Endothelial cell of umbilical vein (primary cell): Measurements from ENCODE around the gene SPTLC2. TPM values are rescaled to one million over a fixed set of nuclear protein-coding genes. Genes with fewer than 3 reads are reported as not detected.

Source experiments
- BruUV-seq: library from RNA; stranded (reverse); fragments of 400-500 nt; replicated peaks from 2 replicates; lab custom pipeline; 2021; lab: Mats Ljungman, UMichigan
- CTCF ChIA-PET: fragments of 300-600, 350-600 bp; sonication (Branson Sonifier 250); formaldehyde crosslinking; loops from one replicate; lab custom pipeline; 2021; ENCODE audit warnings: antibody characterized with exemption, inconsistent platforms; lab: Charles Lee
- POLR2A ChIA-PET: fragments of 300-600, 350-600 bp; sonication (Branson Sonifier 250); formaldehyde crosslinking; loops from one replicate; lab custom pipeline; 2021; ENCODE audit warnings: antibody characterized with exemption, inconsistent platforms; lab: Charles Lee
- DNase-seq: peaks from one replicate; pipeline ENCODE4 v3.0.0-alpha.2; 2011; ENCODE audit warnings: low read depth, low spot score
- FAIRE-seq: peaks from 2 replicates; lab custom pipeline; 2011; peaks lifted over from hg19 to GRCh38; lab: Jason Lieb, UNC
- H2AFZ ChIP-seq: 2 replicates; pipeline ENCODE4 v1.6.0; 2012; ENCODE audit warnings: low read depth, low read length, control low read depth, inconsistent platforms
- H3K27ac ChIP-seq: 2 replicates; pipeline ENCODE4 v1.5.1; 2011; ENCODE audit warnings: low read depth, mild to moderate bottlenecking, control low read depth, low read length, moderate library complexity; ENCODE audit not compliant: insufficient read depth
- H3K27me3 ChIP-seq, 2 experiments: 2 replicates each; pipeline versions ENCODE4 v1.6.0 to v1.6.1; 2011; ENCODE audit warnings: low read length in 2 of 2, mixed read lengths in 1 of 2; ENCODE audit not compliant: control insufficient read depth in 2 of 2, insufficient read depth in 2 of 2
- H3K36me3 ChIP-seq, 2 experiments: 2 replicates in 1 of 2; 3 replicates in 1 of 2; pipeline ENCODE4 v1.5.1; 2011; ENCODE audit warnings: low read length in 2 of 2, mild to moderate bottlenecking in 1 of 2, moderate library complexity in 1 of 2; ENCODE audit not compliant: control insufficient read depth in 2 of 2, insufficient read depth in 2 of 2; ENCODE audit errors: extremely low read depth in 1 of 2
- H3K4me1 ChIP-seq: 3 replicates; pipeline ENCODE4 v1.5.1; 2011; ENCODE audit warnings: mild to moderate bottlenecking, low read length; ENCODE audit not compliant: control insufficient read depth, insufficient read depth; ENCODE audit errors: extremely low read depth
- H3K4me2 ChIP-seq: 2 replicates; pipeline ENCODE4 v1.6.1; 2011; ENCODE audit warnings: low read length, control low read depth, mixed read lengths; ENCODE audit not compliant: insufficient read depth
- H3K4me3 ChIP-seq, 3 experiments: fragments of 200-600 bp in 1 of 3; sonication (generic), shearing (Covaris generic) in 1 of 3; replicated peaks in 1 of 3; 2 replicates each; pipeline ENCODE4 v1.5.1; 2011 to 2016; ENCODE audit warnings: control low read depth in 3 of 3, low read length in 3 of 3, mild to moderate bottlenecking in 2 of 3, inconsistent platforms in 1 of 3, low read depth in 1 of 3, moderate library complexity in 1 of 3; ENCODE audit not compliant: insufficient read depth in 1 of 3
- H3K79me2 ChIP-seq: 2 replicates; pipeline ENCODE4 v1.6.0; 2012; ENCODE audit warnings: low read length, inconsistent platforms; ENCODE audit not compliant: control insufficient read depth, insufficient read depth
- H3K9ac ChIP-seq: replicated peaks from 2 replicates; pipeline ENCODE3; 2011; ENCODE audit warnings: low read length, control low read depth; ENCODE audit not compliant: insufficient read depth; ENCODE audit errors: extremely low read depth
- H3K9me1 ChIP-seq: replicated peaks from 3 replicates; pipeline ENCODE4 v1.6.0; 2011; ENCODE audit warnings: mild to moderate bottlenecking, low read length; ENCODE audit not compliant: control insufficient read depth, insufficient read depth; ENCODE audit errors: extremely low read depth
- H3K9me3 ChIP-seq: replicated peaks from 2 replicates; pipeline ENCODE4 v1.5.1; 2012; ENCODE audit warnings: low read length, inconsistent platforms; ENCODE audit not compliant: control insufficient read depth, insufficient read depth
- H4K20me1 ChIP-seq: replicated peaks from 2 replicates; pipeline ENCODE3; 2011; ENCODE audit warnings: mild to moderate bottlenecking, low read length; ENCODE audit not compliant: control insufficient read depth, insufficient read depth; ENCODE audit errors: extremely low read depth
- EZH2 ChIP-seq: IDR thresholded peaks from 2 replicates; pipeline ENCODE4 v1.6.1; 2012; ENCODE audit warnings: borderline replicate concordance, low read depth, mild to moderate bottlenecking, moderate library complexity, low read length, inconsistent platforms; ENCODE audit not compliant: severe bottlenecking
- FOS ChIP-seq: IDR thresholded peaks from 2 replicates; pipeline ENCODE4 v1.6.1; 2011; ENCODE audit warnings: mild to moderate bottlenecking, low read length, moderate library complexity, borderline replicate concordance; ENCODE audit not compliant: insufficient read depth
- GATA2 ChIP-seq: IDR thresholded peaks from 2 replicates; pipeline ENCODE4 v1.7.0; 2011; ENCODE audit warnings: low read depth, mild to moderate bottlenecking, moderate library complexity, mixed read lengths, low read length; ENCODE audit not compliant: insufficient read length, insufficient read depth
- JUN ChIP-seq: IDR thresholded peaks from 2 replicates; pipeline ENCODE4 v1.6.1; 2011; ENCODE audit warnings: borderline replicate concordance, low read depth; ENCODE audit not compliant: insufficient read length, insufficient read depth
- MYC ChIP-seq: IDR thresholded peaks from one replicate; pipeline ENCODE4 v1.6.1; 2011; ENCODE audit warnings: mild to moderate bottlenecking, low read depth, low read length
- POLR2A ChIP-seq: IDR thresholded peaks from 2 replicates; pipeline ENCODE4 v1.6.1; 2012; ENCODE audit warnings: low read depth, mild to moderate bottlenecking, control low read depth, low read length
- POLR2AphosphoS5 ChIP-seq: IDR thresholded peaks from 2 replicates; pipeline ENCODE4 v1.6.1; 2012; ENCODE audit warnings: low read depth, mild to moderate bottlenecking, control low read depth, low read length, moderate library complexity; ENCODE audit not compliant: insufficient read depth
- dilution Hi-C: fragments of 300-500 bp; cut with MboI; formaldehyde crosslinking; loops from one replicate; pipeline ENCODE4 v1.15.0; 2019; ENCODE audit warnings: low sequenced_read_pairs; ENCODE audit not compliant: extremely low pct_ligation_motif_present
- intact Hi-C: fragments of 100-400 bp; cut with micrococcal nuclease; formaldehyde crosslinking; loops from one replicate; pipeline ENCODE4 v1.10.0; 2022
- polyA plus RNA-seq, 4 experiments: library from polyadenylated mRNA; depleted of rRNA in 3 of 4; stranded (reverse) in 3 of 4; unstranded in 1 of 4; fragments of >200 nt; gene quantifications; 2 replicates each; pipeline versions ENCODE4 v1.2.1 to v1.2.3, GENCODE V29; 2011 to 2012; ENCODE audit warnings: missing spikeins in 1 of 4
- total RNA-seq: library from RNA; stranded (reverse); gene quantifications from 2 replicates; pipeline ENCODE4 v1.2.3, GENCODE V29; 2021
- TF ChIP-seq, protein P1 (sequence below), 2 donors: IDR thresholded peaks; 1 replicate in 1 of 2; 2 replicates in 1 of 2; pipeline ENCODE4 v1.5.1; 2011; ENCODE audit warnings: low read length in 2 of 2, mild to moderate bottlenecking in 2 of 2, moderate library complexity in 2 of 2, control low read depth in 1 of 2, inconsistent platforms in 1 of 2, low read depth in 1 of 2; ENCODE audit not compliant: insufficient read depth in 1 of 2; ENCODE audit errors: extremely low read depth in 1 of 2
- TF ChIP-seq, protein P2 (sequence below): IDR thresholded peaks from 2 replicates; pipeline ENCODE4 v1.6.1; 2011; ENCODE audit not compliant: insufficient read depth, insufficient read length

Gene SPTLC2
- total and polyA plus RNA-seq, 2 donors (not counting 3 experiments of a cell fraction or from before 2014, with no cell fraction given): 19.1 to 71.3 TPM

GRCh38 chr14:77610553-77610952 lies 5.9 kb downstream of the SPTLC2 start:
- H3K79me2 ChIP-seq: peaks cover 93% of the 10 kb centered on the region
- H3K4me2 ChIP-seq: no peak overlapping the region
- intact Hi-C loops (loop anchor here (10.0 kb wide), 1 partner anchor 656 kb away; no protein-coding TSS in a partner anchor), dilution Hi-C loops (no loop called here)
- H3K36me3 ChIP-seq: no peaks in the 10 kb centered on the region
- no peaks in the 10 kb centered on the region for H4K20me1 ChIP-seq
- CTCF ChIA-PET: no interaction called here
- no peak overlapping the region for H2AFZ ChIP-seq
- no peak overlapping the region for H3K9ac ChIP-seq
- H3K27me3 ChIP-seq: no peaks in the 10 kb centered on the region
- H3K9me3 ChIP-seq: no peaks in the 10 kb centered on the region
- DNase-seq (no peak), FAIRE-seq (no peak)
- POLR2A ChIA-PET: no interaction called here
- no peaks in the 10 kb centered on the region for H3K9me1 ChIP-seq
- peaks cover 43% of the 10 kb centered on the region for H3K4me1 ChIP-seq
- H3K27ac ChIP-seq: no peak overlapping the region
- TF ChIP-seq FOS (no peak), POLR2A (no peak), EZH2 (no peak), MYC (no peak), GATA2 (no peak), JUN (no peak), POLR2AphosphoS5 (no peak)
- TF ChIP-seq, protein P1, sequence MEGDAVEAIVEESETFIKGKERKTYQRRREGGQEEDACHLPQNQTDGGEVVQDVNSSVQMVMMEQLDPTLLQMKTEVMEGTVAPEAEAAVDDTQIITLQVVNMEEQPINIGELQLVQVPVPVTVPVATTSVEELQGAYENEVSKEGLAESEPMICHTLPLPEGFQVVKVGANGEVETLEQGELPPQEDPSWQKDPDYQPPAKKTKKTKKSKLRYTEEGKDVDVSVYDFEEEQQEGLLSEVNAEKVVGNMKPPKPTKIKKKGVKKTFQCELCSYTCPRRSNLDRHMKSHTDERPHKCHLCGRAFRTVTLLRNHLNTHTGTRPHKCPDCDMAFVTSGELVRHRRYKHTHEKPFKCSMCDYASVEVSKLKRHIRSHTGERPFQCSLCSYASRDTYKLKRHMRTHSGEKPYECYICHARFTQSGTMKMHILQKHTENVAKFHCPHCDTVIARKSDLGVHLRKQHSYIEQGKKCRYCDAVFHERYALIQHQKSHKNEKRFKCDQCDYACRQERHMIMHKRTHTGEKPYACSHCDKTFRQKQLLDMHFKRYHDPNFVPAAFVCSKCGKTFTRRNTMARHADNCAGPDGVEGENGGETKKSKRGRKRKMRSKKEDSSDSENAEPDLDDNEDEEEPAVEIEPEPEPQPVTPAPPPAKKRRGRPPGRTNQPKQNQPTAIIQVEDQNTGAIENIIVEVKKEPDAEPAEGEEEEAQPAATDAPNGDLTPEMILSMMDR (IDR thresholded peaks at IDR 0.05; ENCODE audit: extremely low read depth in 1 of 2, insufficient read depth in 1 of 2, low read depth in 1 of 2, low read length in 2 of 2): no peak
- TF ChIP-seq, protein P2, sequence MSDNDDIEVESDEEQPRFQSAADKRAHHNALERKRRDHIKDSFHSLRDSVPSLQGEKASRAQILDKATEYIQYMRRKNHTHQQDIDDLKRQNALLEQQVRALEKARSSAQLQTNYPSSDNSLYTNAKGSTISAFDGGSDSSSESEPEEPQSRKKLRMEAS: no peak
- no TSS peak for BruUV-seq
- H3K4me3 ChIP-seq: no peak overlapping the region
